Measurements from ENCODE around the gene DNALI1.
"Not testable (repeated sequence)": the region's sequence is repeated elsewhere in the genome, so short reads cannot be mapped to it uniquely, and the experiment has no call there.

The DNALI1 gene

DNA sequence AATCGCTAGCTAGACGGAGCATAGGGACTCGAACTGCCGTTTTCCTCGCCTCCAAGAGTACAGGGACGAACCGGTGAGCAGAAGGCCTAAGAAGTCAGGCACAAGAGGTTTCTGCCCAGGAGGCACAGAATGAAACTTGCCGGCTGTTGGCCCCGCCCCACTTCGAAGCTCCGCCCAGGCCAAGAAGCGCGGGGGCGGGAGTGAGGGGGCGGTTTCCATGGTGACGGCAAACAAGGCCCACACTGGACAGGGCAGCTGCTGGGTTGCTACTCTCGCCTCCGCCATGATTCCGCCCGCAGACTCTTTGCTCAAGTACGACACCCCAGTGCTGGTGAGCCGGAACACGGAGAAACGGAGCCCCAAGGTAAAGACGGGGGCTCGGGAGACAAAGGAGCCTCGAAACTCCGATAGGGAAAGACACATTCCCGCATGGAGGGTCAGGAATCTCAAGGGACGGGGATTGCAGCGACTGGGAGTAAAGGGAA, at the start of gene DNALI1:
TSS of gene DNALI1 (plus strand) at position 229 of the 485 bp plus-strand sequence. CDS start at position 284, 55 bp downstream.
- peak; percentile 98 for DNase-seq

- no peak for DNase-seq
These were observed 47.6 kb upstream of the DNALI1 start for GRCh38 chr1:37509181-37509580.

DNA sequence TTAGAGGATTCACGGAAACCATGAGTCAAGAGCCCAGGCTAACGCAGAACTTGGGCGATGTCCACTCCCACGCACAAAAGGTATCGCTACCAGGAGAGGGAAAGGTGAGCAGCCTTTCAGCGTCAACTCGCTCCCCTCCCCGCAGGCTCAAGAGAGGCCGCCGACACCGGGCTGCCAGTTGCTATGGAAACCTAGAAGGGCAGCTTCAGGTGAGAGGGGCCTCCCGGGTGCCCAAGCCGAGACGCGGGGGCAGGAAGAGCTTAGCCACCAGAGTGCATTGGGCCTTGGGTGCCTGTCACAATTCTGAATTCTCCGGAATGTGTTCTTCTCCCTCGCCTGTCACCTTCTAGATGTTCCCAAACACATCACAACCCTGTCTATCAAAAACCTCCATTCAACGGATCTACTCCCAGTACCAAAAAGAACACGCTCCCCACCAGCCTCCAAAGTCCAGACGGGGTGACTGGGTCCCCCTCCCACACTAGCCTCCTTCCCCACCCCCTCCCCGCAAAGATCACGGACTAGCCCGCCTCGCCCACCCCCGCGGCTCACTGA, 42.9 kb upstream of the DNALI1 start:
- peak; percentile 86 for DNase-seq

- peak; percentile 94 for DNase-seq
These were observed 42.2 kb upstream of the DNALI1 start, which contains the start of gene MEAF6 for GRCh38 chr1:37514350-37515184. MEAF6 (minus strand) TSS chr1:37514766; CDS start chr1:37514746, 20 bp downstream.

DNA sequence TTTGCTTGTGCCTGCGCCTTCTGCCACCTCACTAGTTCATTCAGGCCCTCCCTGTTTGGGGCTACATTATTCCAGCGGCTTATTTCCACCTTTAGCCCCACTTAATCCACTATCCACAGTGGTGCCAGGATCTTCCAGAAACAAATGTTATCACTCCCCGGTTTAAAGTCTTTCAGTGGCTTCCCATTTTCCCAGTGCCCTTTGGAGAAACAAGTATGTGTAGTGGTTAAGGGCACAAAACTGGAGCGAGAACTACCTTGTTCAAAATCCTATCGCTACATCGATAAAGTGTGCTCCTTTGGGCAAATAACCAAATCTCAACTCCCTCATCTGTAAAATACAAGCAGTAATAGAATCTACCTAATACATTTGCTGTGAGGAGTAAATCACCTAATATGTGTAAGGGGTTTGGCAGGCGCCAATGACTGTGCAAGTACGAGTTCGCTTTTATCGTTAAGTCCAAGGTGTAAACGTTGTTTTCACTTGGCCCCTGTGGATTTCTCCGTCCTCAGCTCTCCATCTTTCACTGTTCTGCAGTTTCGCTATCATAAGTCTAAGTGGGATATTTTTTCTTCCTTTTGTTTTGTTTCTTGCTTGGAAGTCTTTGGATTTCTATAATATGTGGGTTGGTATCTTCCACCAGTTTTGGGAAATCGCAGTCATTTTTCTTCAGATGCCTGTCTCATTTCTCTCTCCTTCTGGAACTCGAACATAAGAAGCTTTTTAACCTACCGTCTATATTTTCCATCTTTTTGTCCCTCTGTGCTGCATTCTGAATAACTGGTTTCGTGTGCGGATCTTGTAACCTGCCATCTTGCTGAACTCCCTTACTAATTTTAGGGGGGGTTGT, 41.3 kb upstream of the DNALI1 start:
- no peak for DNase-seq

DNA sequence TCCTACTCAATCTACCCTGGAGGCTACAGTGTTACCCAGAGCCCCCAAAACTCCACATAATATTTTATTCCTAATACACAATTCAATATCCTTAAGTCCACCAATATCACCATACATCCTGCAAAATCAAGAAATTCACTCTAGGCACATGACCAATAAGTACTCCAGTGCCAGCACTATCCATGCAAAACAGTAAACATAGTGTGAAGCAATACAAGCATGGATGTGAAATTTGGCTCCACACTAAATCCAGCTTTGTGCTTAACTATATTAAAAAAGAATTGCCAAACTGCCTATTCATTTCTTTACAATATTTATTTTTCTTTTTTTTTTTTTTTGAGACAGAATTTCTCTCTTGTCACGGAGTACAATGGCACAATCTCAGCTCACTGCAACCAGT, 39.2 kb upstream of the DNALI1 start:
- no peak for DNase-seq

DNA sequence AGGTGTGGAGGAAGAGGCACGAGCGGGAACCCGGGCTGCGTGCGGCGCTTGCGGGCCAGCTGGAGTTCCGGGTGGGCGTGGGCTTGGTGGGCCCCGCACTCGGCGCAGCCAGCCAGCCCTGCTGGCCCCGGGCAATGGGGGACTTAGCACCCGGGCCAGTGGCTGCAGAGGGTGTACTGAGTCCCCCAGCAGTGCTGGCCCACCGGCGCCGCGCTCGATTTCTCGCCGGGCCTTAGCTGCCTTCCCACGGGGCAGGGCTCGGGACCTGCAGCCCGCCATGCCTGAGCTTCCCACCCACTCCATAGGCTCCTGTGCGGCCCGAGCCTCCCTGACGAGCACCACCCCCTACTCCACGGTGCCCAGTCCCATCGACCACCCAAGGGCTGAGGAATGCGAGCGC, 38.5 kb upstream of the DNALI1 start:
- not testable (repeated sequence) for DNase-seq

DNA sequence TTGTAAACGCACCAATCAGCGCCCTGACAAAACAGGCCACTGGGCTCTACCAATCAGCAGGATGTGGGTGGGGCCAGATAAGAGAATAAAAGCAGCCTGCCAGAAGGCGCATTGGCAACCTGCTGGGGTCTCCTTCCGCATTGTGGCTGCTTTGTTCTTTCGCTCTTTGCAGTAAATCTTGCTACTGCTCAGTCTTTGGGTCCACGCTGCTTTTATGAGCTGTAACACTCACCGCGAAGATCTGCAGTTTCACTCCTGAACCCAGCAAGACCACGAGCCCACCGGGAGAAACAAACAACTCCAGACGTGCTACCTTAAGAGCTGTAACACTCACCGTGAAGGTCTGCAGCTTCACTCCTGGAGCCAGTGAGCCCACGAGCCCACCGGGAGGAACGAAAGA, 37.8 kb upstream of the DNALI1 start:
- DNase-seq = not testable (repeated sequence)

DNA sequence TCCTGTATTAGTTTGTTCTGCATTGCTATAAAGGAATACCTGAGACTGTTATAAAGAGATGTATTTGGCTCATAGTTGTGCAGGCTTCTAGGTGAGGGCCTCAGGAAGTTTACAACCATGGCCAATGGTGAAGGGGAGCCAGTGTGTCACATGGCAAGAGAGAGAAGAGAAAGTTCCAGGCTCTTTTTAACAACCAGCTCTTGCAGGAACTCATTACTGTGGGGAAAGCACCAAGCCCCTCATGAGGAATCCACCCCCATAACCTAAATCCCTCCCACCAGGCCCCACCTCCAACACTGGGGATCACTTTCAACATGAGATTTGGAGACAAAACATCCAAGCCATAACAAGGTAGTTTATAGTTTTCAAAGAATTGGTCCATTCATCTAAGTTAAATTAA, 37.1 kb upstream of the DNALI1 start:
- DNase-seq = no peak

DNA sequence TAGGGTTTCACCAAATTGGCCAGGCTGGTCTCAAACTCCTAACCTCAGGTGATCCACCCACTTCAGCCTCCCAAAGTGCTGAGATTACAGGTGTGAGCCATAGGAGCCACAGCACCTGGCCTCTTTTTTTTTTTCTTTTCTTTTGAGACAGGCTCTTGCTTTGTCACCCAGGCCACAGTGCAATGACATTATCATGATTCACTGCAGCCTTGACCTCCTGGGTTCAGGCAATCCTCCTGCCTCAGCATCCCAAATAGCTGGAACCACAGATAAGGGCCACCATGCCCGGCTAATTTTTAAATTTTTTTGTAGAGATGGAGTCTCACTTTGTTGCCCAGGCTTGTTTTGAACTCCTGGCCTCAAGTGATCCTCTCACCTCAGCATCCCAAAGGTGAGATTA, 26.9 kb upstream of the DNALI1 start:
- not testable (repeated sequence) for DNase-seq

GRCh38 chr1:37532418-37533156, 24.2 kb upstream of the DNALI1 start:
- DNase-seq = not testable (repeated sequence)

DNA sequence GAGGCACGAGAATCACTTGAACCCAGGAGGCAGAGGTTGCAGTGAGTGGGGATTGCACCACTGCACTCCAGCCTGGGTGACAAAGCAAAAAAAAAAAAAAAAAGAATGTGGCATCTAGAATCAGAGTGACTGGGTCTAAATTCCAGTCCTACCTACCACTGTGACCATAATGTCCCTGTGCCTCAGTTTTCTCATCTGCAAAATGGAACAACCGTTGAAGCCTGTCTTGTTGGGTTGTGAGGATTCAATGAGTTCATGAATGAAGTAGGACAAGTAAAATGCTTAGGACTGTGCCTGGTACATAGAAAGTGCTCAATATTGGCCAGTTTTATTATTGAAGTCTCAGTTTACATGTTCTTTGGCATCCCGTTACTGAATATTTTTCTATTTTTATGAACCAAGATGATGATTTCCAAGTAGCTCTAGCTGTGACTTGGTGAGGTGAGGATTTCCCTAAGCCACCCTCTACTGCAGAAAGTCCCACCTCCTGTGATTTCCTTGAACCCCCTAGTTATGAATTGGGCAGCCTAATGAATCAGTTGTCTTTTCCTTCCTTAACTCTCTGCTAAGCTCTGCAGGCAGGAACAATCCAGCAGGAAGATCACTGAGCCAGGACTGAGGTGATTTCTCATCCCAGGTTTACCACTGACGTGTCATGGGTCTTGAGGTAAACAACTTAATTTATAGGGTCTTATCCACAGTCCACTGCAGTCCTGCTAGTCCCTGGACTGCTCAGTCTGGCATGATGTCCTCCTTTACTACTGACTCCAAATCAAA, 23.2 kb upstream of the DNALI1 start:
- no peak for DNase-seq

DNA sequence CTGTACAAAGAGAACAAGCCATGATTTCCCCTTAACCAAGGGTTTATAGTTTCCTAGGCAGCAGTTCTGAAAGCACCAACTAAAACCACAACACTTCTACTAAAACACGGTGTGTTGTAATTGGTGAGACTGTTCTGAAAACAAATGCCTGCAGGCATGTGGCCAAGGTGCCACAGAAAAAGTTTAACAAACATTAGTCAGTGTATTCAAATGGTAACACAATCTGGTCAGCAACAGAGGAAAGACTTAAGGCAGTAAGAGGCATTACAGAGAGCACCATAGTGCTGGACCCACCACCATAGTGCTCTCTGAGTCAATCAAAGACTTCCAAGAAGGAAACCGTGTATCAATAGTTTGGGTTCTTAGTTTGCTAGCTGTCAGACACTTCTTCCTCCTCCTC, 19.4 kb upstream of the DNALI1 start:
- no peak for DNase-seq

DNA sequence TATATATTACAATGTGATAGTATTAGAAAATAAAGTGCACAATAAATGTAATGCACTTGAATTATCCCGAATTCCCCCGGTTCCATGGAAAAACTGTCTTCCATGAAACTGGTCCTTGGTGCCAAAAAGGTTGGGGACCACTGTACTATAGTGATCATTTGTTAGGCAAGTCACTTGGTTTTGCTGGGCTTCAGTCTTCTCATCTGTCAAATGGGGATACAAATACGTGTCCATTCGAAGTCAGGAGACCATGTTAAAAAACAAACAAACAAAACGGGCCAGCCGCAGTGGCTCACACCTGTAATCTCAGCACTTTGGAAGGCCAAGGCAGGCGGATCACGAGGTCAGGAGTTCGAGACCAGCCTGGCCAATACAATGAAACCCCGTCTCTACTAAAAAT, 17.6 kb upstream of the DNALI1 start:
- DNase-seq = not testable (repeated sequence)

DNA sequence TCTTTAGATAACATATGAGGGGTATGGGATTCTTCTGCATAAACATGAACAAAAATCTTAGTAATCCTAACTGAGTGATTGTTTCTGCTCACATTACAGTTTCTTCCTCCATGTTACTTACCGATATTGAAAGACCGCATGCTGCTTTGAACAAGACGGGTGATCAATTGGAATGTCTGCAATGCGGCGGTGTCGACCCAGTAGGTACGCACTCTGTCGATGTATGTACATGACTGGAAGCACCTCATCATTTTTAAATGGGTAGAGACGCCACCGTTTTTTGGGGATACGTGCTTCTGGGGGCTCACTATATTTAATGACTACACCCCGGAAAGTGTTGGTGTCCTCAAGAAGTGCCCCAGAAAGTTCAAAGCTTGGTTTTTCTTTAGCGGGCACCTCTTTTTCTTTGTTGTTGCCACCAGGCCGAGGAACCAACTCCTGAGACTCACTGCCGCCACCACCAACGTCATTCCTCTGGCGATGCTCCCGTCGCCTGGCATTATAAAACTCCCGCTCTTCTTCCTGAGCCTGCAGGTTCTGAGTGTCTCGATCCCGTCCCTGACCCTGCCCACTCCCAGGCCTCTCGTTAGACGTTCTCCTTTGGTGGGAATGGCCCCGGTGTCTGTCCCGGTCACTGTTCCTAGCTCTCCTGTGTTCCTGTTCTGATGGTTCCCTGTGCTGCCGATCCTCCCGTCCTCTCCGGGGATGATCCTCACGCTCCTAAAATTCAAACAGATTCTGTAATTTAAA, 16.5 kb upstream of the DNALI1 start:
- DNase-seq = no peak

GRCh38 chr1:37544530-37544929, 12.2 kb upstream of the DNALI1 start:
- no peak for DNase-seq

- DNase-seq = no peak
These were observed 11.7 kb upstream of the DNALI1 start for GRCh38 chr1:37545019-37545418.

- no peak for DNase-seq
These were observed 7.4 kb upstream of the DNALI1 start for GRCh38 chr1:37549341-37549740.

- DNase-seq = no peak
These were observed 3.2 kb upstream of the DNALI1 start for GRCh38 chr1:37553598-37553926.

- DNase-seq = peak; percentile 99
These were observed 2.6 kb upstream of the DNALI1 start, which contains the start of gene SNIP1 for GRCh38 chr1:37553927-37554808. SNIP1 (minus strand) TSS chr1:37554293; CDS start chr1:37554229, 64 bp downstream.
